ENCODE results near the gene PTPRN2.

Gene PTPRN2

DNA sequence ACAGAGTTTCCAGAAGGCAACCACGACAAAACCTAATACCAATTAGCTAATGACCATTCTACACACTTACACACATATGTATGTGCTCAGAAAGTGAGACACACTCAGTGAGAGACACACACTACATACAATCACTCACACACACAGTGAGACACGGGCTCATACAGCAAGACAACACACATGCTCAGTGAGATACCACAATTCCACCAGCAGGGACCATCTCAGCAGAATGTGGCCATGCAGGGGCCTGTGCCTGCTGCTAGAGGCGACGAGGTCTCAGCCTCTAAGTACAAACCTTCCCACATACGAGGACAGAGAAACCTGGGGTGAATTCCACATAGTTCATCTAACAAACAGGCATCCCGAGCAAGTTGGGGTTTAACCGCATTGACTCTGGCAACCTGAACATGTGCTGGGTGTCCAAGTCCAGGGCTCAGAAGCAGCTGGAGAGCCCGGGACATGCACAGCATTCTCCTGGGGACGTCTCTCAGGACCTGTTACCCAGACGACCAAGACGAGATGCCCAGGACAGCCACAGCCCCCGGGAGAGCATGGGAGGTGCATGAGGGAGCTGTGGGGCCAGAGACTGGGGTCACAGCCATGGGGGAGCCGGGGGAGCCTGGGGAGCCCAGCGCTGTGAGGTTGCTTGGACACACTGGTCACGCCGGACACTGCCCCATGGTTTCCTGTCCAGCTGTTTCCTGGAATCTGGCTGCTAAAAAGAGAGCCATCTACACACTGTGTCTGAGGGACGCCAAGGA, 523.6 kb downstream of the PTPRN2 start:
- Histone ChIP-seq H3K27me3 (ENCODE audit: control insufficient read depth in 1 of 2, insufficient read depth in 2 of 2, low read length in 2 of 2) (no peaks in the 10 kb centered on the region), H3K4me1 (ENCODE audit: insufficient read depth, low read length) (no peaks in the 10 kb centered on the region), H3K36me3 (ENCODE audit: insufficient read depth, low read length) (no peaks in the 10 kb centered on the region), H3K9me3 (ENCODE audit: low read length) (no peaks in the 10 kb centered on the region), H3K4me3 (ENCODE audit: low read depth in 1 of 2, low read length in 2 of 2) (no peak overlapping the region), H3K27ac (ENCODE audit: low read depth, low read length) (no peak overlapping the region), H3K9ac (ENCODE audit: low read length) (no peak overlapping the region)

DNA sequence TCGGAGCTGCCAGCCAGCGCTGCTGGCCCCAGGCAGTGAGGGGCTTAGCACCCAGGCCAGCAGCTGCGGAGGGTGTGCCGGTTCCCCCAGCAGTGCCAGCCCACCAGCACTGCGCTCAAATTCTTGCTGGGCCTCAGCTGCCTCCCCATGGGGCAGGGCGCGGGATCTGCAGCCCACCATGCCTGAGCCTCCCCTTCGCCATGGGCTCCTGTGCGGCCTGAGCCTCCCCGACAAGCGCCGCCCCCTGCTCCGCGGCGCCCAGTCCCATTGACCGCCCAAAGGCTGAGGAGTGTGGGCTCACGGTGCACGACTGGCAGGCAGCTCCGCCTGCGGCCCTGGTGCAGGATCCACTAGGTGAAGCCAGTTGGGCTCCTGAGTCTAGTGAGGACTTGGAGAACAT, 525.0 kb downstream of the PTPRN2 start:
- H3K27ac ChIP-seq (ENCODE audit: low read depth, low read length): no peak overlapping the region
- no peaks in the 10 kb centered on the region for H3K36me3 ChIP-seq (ENCODE audit: insufficient read depth, low read length)
- H3K4me3 ChIP-seq (ENCODE audit: low read depth in 1 of 2, low read length in 2 of 2): no peak overlapping the region
- H3K9ac ChIP-seq (ENCODE audit: low read length): no peak overlapping the region
- H3K9me3 ChIP-seq (ENCODE audit: low read length): no peaks in the 10 kb centered on the region
- no peaks in the 10 kb centered on the region for H3K27me3 ChIP-seq (ENCODE audit: control insufficient read depth in 1 of 2, insufficient read depth in 2 of 2, low read length in 2 of 2)
- H3K4me1 ChIP-seq (ENCODE audit: insufficient read depth, low read length): no peaks in the 10 kb centered on the region

GRCh38 chr7:158061884-158062656, 525.6 kb downstream of the PTPRN2 start:
- Histone ChIP-seq H3K27ac (ENCODE audit: low read depth, low read length) (no peak overlapping the region), H3K27me3 (ENCODE audit: control insufficient read depth in 1 of 2, insufficient read depth in 2 of 2, low read length in 2 of 2) (no peaks in the 10 kb centered on the region), H3K9me3 (ENCODE audit: low read length) (no peaks in the 10 kb centered on the region), H3K4me1 (ENCODE audit: insufficient read depth, low read length) (no peaks in the 10 kb centered on the region), H3K36me3 (ENCODE audit: insufficient read depth, low read length) (no peaks in the 10 kb centered on the region), H3K4me3 (ENCODE audit: low read depth in 1 of 2, low read length in 2 of 2) (no peak overlapping the region), H3K9ac (ENCODE audit: low read length) (no peak overlapping the region)

DNA sequence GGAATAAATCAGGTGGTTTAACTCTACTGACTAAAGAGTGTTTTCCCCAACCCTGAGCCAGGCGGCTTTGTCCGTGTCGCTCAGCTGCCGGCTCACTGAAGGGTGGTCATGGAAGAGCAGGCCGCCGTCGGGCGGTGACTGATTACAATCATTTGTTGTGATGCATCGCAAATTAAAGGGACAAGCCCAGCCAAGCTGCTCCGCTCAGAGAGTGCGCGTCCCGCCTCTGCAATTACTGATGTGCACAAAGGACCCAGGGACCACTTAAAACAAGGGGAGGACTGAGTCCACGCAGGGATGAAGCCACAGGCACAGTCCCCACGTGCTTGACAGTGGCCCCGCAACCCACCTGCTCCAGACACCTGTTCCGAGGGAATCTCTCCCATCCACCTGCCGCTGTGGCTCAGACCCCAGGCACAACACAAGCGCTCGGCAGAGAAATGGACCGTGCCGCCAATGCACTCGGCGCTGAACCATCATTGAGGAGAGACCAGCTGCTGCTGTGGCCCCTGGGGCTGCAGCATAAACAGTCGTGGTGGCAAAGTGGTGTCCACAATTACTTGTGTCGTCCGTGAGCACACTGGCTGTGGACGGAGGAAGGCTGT, 526.5 kb downstream of the PTPRN2 start:
- Histone ChIP-seq H3K9me3 (ENCODE audit: low read length) (no peaks in the 10 kb centered on the region), H3K4me3 (ENCODE audit: low read depth in 1 of 2, low read length in 2 of 2) (no peak overlapping the region), H3K4me1 (ENCODE audit: insufficient read depth, low read length) (no peaks in the 10 kb centered on the region), H3K36me3 (ENCODE audit: insufficient read depth, low read length) (no peaks in the 10 kb centered on the region), H3K27ac (ENCODE audit: low read depth, low read length) (no peak overlapping the region), H3K27me3 (ENCODE audit: control insufficient read depth in 1 of 2, insufficient read depth in 2 of 2, low read length in 2 of 2) (no peaks in the 10 kb centered on the region), H3K9ac (ENCODE audit: low read length) (no peak overlapping the region)

DNA sequence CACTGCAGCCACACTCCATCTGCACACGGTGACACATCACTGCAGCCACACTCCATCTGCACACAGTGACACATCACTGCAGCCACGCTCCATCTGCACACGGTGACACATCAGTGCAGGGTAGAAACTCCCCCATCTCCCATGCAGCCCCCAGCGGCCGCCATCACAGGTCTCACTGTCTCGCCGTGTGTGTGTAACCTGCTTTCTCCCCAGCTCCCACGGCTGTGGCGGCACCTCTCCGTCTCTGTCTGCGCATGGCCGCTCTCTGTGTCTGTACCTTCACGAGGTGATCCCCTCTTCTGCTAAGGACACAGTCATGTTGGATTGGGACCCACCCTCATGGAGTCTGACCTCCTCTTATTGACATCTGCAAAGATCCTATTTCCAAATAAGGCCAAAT, 527.4 kb downstream of the PTPRN2 start:
- no peak overlapping the region for H3K9ac ChIP-seq (ENCODE audit: low read length)
- no peaks in the 10 kb centered on the region for H3K4me1 ChIP-seq (ENCODE audit: insufficient read depth, low read length)
- H3K27ac ChIP-seq (ENCODE audit: low read depth, low read length): no peak overlapping the region
- H3K9me3 ChIP-seq (ENCODE audit: low read length): no peaks in the 10 kb centered on the region
- no peaks in the 10 kb centered on the region for H3K36me3 ChIP-seq (ENCODE audit: insufficient read depth, low read length)
- H3K27me3 ChIP-seq (ENCODE audit: control insufficient read depth in 1 of 2, insufficient read depth in 2 of 2, low read length in 2 of 2): no peaks in the 10 kb centered on the region
- no peak overlapping the region for H3K4me3 ChIP-seq (ENCODE audit: low read depth in 1 of 2, low read length in 2 of 2)

DNA sequence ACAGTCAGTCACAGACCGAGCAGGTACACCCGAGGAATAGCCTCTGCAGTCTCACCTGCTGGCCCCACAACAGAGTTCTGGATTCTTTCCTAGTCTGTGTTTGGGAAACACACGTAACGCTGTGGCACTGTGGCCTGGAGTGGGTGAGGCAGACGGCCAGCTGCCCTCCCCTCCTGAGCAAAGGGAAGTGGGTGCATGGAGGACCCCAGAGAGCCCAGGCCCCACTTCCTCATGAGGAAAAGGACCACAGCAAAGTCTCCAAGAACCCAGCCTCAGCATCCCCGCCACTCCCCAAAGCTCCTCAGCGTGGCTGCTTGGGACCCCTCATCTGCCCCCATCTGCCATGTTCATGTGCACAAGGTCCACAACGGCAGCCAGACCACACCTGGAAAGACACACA, 530.2 kb downstream of the PTPRN2 start:
- Histone ChIP-seq H3K36me3 (ENCODE audit: insufficient read depth, low read length) (no peaks in the 10 kb centered on the region), H3K4me1 (ENCODE audit: insufficient read depth, low read length) (no peaks in the 10 kb centered on the region), H3K27me3 (ENCODE audit: control insufficient read depth in 1 of 2, insufficient read depth in 2 of 2, low read length in 2 of 2) (no peaks in the 10 kb centered on the region), H3K27ac (ENCODE audit: low read depth, low read length) (no peak overlapping the region), H3K4me3 (ENCODE audit: low read depth in 1 of 2, low read length in 2 of 2) (no peak overlapping the region), H3K9ac (ENCODE audit: low read length) (no peak overlapping the region), H3K9me3 (ENCODE audit: low read length) (no peaks in the 10 kb centered on the region)

DNA sequence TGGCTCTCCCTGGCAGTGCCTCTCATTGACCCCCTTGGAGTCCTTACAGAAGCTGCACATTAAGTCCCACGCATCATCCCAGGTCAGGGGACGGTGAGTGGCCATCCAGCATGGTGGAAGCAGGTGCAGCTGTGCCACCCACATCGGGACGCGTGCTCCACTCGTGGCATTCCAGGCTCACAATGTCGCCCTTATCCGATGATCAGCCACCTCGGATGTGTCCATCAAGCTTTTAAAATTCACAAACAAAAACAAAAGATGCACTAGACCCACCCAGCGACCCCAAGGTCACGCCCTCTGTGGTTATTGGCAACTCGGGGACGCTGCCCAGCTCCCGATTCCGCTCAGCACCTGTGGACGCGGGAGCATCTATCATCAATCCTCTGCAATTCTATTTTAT, 530.9 kb downstream of the PTPRN2 start:
- Histone ChIP-seq H3K27ac (ENCODE audit: low read depth, low read length) (no peak overlapping the region), H3K9me3 (ENCODE audit: low read length) (no peaks in the 10 kb centered on the region), H3K4me1 (ENCODE audit: insufficient read depth, low read length) (no peaks in the 10 kb centered on the region), H3K27me3 (ENCODE audit: control insufficient read depth in 1 of 2, insufficient read depth in 2 of 2, low read length in 2 of 2) (no peaks in the 10 kb centered on the region), H3K36me3 (ENCODE audit: insufficient read depth, low read length) (no peaks in the 10 kb centered on the region), H3K4me3 (ENCODE audit: low read depth in 1 of 2, low read length in 2 of 2) (no peak overlapping the region), H3K9ac (ENCODE audit: low read length) (no peak overlapping the region)

DNA sequence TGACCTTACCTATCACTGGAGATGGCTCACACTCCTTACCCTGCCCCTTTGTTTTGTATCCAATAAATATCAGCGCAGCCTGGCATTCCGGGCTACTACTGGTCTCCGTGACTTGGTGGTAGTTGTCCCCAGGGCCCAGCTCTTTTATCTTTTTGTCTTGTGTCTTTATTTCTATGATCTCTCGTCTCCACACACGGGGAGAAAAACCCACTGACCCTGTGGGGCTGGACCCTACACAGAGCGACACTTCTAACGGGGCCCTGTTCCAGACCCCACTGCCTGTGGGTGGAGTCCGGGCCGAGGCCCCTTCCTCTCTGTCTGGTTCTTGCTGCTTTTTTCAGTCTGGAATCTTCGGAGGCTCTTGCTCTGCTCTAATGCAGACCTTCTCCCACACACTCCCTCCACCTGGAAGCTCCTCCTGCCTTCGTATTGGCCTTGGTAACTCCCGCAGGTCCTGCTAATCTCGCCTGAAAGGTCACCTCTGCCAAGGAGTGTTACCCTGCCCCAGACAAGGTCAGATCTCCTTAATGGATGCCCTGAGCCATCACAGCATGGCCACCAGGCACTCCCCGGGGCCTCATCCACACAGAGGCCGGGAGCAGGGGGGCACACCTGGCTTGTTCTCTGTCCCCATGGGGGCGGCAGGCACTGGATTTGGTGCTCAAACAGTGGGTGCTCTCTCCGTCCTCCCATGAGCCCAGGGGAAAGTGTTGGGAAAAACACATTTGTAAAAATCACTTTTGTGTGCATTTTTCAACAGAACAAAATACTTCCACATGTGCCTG, 531.7 kb downstream of the PTPRN2 start:
- Histone ChIP-seq H3K4me3 (ENCODE audit: low read depth in 1 of 2, low read length in 2 of 2) (no peak overlapping the region), H3K36me3 (ENCODE audit: insufficient read depth, low read length) (no peaks in the 10 kb centered on the region), H3K9ac (ENCODE audit: low read length) (no peak overlapping the region), H3K4me1 (ENCODE audit: insufficient read depth, low read length) (no peaks in the 10 kb centered on the region), H3K9me3 (ENCODE audit: low read length) (no peaks in the 10 kb centered on the region), H3K27me3 (ENCODE audit: control insufficient read depth in 1 of 2, insufficient read depth in 2 of 2, low read length in 2 of 2) (no peaks in the 10 kb centered on the region), H3K27ac (ENCODE audit: low read depth, low read length) (no peak overlapping the region)

DNA sequence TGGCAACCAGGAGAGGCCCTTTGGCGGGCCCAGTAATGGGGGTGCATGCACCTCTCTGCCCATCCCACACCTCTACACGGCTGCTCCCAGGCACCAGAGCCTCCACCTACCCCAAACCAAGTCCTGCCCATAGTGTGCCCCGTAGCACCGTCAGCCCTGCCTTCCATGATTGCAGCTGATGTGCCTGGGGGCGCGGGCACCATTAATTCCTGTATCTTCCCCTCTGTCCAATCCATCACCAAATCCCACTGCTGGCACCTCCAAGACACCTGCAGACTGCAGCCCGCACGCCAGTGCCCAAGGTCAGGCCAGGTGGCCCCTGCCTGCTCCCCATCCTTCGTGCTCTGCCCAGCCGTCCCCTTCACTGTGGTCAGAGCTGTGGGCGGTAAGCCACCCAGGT, 533.0 kb downstream of the PTPRN2 start:
- no peak overlapping the region for H3K4me3 ChIP-seq (ENCODE audit: low read depth in 1 of 2, low read length in 2 of 2)
- H3K36me3 ChIP-seq (ENCODE audit: insufficient read depth, low read length): no peaks in the 10 kb centered on the region
- no peaks in the 10 kb centered on the region for H3K9me3 ChIP-seq (ENCODE audit: low read length)
- H3K27ac ChIP-seq (ENCODE audit: low read depth, low read length): no peak overlapping the region
- H3K27me3 ChIP-seq (ENCODE audit: control insufficient read depth in 1 of 2, insufficient read depth in 2 of 2, low read length in 2 of 2): no peaks in the 10 kb centered on the region
- H3K9ac ChIP-seq (ENCODE audit: low read length): no peak overlapping the region
- H3K4me1 ChIP-seq (ENCODE audit: insufficient read depth, low read length): no peaks in the 10 kb centered on the region

- H3K9ac ChIP-seq (ENCODE audit: low read length): no peak overlapping the region
- no peaks in the 10 kb centered on the region for H3K27me3 ChIP-seq (ENCODE audit: control insufficient read depth in 1 of 2, insufficient read depth in 2 of 2, low read length in 2 of 2)
- no peak overlapping the region for H3K4me3 ChIP-seq (ENCODE audit: low read depth in 1 of 2, low read length in 2 of 2)
- no peak overlapping the region for H3K27ac ChIP-seq (ENCODE audit: low read depth, low read length)
- no peaks in the 10 kb centered on the region for H3K9me3 ChIP-seq (ENCODE audit: low read length)
- no peaks in the 10 kb centered on the region for H3K4me1 ChIP-seq (ENCODE audit: insufficient read depth, low read length)
- no peaks in the 10 kb centered on the region for H3K36me3 ChIP-seq (ENCODE audit: insufficient read depth, low read length)
Observed at GRCh38 chr7:158054081-158054480, 533.5 kb downstream of the PTPRN2 start.

- Histone ChIP-seq H3K4me1 (ENCODE audit: insufficient read depth, low read length) (no peaks in the 10 kb centered on the region), H3K27ac (ENCODE audit: low read depth, low read length) (no peak overlapping the region), H3K36me3 (ENCODE audit: insufficient read depth, low read length) (no peaks in the 10 kb centered on the region), H3K9ac (ENCODE audit: low read length) (no peak overlapping the region), H3K9me3 (ENCODE audit: low read length) (no peaks in the 10 kb centered on the region), H3K27me3 (ENCODE audit: control insufficient read depth in 1 of 2, insufficient read depth in 2 of 2, low read length in 2 of 2) (no peaks in the 10 kb centered on the region), H3K4me3 (ENCODE audit: low read depth in 1 of 2, low read length in 2 of 2) (no peak overlapping the region)
Observed at GRCh38 chr7:158053183-158053915, 534.3 kb downstream of the PTPRN2 start.

Data from muscle layer of colon (tissue), 2 donors.